NCI-H2171 treated with DMSO at 0.1 percent for 48 hours (cell line): Measurements from ENCODE around the gene DHRS13.
"Not testable (repeated sequence)": the region's sequence is repeated elsewhere in the genome, so short reads cannot be mapped to it uniquely, and the experiment has no call there.

Experiments used
- DNase-seq: peaks from one replicate; lab custom pipeline; 2025; lab: John Stamatoyannopoulos, UW

DHRS13 gene

GRCh38 chr17:28935744-28936460 lies 33.0 kb upstream of the DHRS13 start:
- DNase-seq: no peak

- DNase-seq: not testable (repeated sequence)
Measured at GRCh38 chr17:28934508-28934907, 31.6 kb upstream of the DHRS13 start.

GRCh38 chr17:28929787-28930186 lies 26.9 kb upstream of the DHRS13 start:
- DNase-seq: no peak

- no peak for DNase-seq
Measured at GRCh38 chr17:28928061-28928460, 25.2 kb upstream of the DHRS13 start.

- DNase-seq: no peak
Measured at GRCh38 chr17:28926786-28927185, 23.9 kb upstream of the DHRS13 start.

- DNase-seq: no peak
Measured at GRCh38 chr17:28926366-28926765, 23.5 kb upstream of the DHRS13 start.

GRCh38 chr17:28925912-28926365 lies 23.1 kb upstream of the DHRS13 start:
- no peak for DNase-seq

GRCh38 chr17:28920201-28920600 lies 17.3 kb upstream of the DHRS13 start:
- DNase-seq: no peak

GRCh38 chr17:28918295-28918694 lies 15.4 kb upstream of the DHRS13 start:
- no peak for DNase-seq

- no peak for DNase-seq
Measured at GRCh38 chr17:28917465-28917864, 14.6 kb upstream of the DHRS13 start.

GRCh38 chr17:28917029-28917428 lies 14.2 kb upstream of the DHRS13 start:
- DNase-seq: no peak

- DNase-seq: peak; percentile 47
Measured at GRCh38 chr17:28916302-28916934, 13.5 kb upstream of the DHRS13 start.

GRCh38 chr17:28912938-28913333 lies 10.1 kb upstream of the DHRS13 start:
- DNase-seq: no peak

- DNase-seq: no peak
Measured at GRCh38 chr17:28912281-28912937, 9.5 kb upstream of the DHRS13 start.

GRCh38 chr17:28911411-28912045 lies 8.6 kb upstream of the DHRS13 start:
- no peak for DNase-seq

- DNase-seq: no peak
Measured at GRCh38 chr17:28910534-28910933, 7.7 kb upstream of the DHRS13 start.

- no peak for DNase-seq
Measured at GRCh38 chr17:28908640-28909167, 5.8 kb upstream of the DHRS13 start.

GRCh38 chr17:28907709-28908475 lies 5.0 kb upstream of the DHRS13 start:
- no peak for DNase-seq

GRCh38 chr17:28906706-28907438 lies 4.0 kb upstream of the DHRS13 start:
- DNase-seq: no peak

- DNase-seq: no peak
Measured at GRCh38 chr17:28906276-28906675, 3.4 kb upstream of the DHRS13 start.

- DNase-seq: no peak
Measured at GRCh38 chr17:28904800-28905199, 1.9 kb upstream of the DHRS13 start.
